AG09319 (cell line): ENCODE measurements around the gene RNU6-1.

Experiments
- DNase-seq: peaks from one replicate; pipeline ENCODE4 v3.0.0-alpha.2; 2010; ENCODE audit warnings: low read depth; ENCODE audit errors: extremely low read depth
- TF ChIP-seq, protein P1 (sequence below): IDR thresholded peaks from 2 replicates; pipeline ENCODE4 v1.5.1; 2011; ENCODE audit warnings: low read depth, mild to moderate bottlenecking, inconsistent platforms, low read length, moderate library complexity

RNU6-1 gene

DNA sequence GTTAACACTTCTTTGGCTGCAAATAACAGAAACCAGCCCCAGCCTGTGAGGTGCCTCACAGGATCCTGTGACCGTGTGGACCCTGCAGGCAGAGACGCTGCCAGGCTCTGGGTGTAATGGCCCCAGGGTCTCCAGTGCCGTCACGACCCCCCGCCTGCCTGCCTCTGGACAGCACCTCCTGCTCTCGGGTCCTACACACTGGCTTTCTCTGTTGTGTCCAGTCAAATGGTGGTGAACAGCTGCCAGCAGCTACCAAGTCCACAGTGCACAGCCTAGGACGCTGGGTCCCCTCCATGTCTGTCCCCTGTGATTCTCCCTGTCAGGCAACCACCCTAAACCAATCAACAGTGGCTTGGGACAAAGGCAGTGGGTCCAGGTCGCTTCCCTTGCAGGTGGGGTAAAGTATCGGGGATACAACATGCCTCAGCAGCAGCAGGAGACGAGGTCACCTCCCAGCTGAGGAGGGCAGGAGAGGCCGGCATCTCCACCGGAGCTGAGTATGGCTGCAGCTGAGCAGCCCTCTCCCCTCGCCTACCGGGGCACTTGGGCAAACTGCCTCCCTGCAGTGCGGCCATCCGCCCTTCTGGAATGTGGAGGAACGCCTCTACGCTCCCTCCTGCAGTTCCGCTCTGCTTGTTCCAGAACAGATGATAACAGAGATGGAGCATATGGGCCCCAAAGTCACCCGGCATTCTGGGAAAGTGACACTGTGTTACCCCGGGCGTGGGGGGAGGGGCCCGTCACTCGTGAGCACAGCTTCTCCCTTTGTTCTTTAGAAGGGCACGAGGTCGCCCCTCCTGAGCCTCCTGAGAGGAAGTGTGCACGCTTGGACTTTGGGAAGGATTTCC lies 35.6 kb downstream of the RNU6-1 start:
- TF ChIP-seq, protein P1, sequence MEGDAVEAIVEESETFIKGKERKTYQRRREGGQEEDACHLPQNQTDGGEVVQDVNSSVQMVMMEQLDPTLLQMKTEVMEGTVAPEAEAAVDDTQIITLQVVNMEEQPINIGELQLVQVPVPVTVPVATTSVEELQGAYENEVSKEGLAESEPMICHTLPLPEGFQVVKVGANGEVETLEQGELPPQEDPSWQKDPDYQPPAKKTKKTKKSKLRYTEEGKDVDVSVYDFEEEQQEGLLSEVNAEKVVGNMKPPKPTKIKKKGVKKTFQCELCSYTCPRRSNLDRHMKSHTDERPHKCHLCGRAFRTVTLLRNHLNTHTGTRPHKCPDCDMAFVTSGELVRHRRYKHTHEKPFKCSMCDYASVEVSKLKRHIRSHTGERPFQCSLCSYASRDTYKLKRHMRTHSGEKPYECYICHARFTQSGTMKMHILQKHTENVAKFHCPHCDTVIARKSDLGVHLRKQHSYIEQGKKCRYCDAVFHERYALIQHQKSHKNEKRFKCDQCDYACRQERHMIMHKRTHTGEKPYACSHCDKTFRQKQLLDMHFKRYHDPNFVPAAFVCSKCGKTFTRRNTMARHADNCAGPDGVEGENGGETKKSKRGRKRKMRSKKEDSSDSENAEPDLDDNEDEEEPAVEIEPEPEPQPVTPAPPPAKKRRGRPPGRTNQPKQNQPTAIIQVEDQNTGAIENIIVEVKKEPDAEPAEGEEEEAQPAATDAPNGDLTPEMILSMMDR, result no peak
- DNase-seq, result no peak

GRCh38 chr15:67803299-67803698 lies 36.5 kb downstream of the RNU6-1 start:
- TF ChIP-seq, protein P1, result no peak

DNA sequence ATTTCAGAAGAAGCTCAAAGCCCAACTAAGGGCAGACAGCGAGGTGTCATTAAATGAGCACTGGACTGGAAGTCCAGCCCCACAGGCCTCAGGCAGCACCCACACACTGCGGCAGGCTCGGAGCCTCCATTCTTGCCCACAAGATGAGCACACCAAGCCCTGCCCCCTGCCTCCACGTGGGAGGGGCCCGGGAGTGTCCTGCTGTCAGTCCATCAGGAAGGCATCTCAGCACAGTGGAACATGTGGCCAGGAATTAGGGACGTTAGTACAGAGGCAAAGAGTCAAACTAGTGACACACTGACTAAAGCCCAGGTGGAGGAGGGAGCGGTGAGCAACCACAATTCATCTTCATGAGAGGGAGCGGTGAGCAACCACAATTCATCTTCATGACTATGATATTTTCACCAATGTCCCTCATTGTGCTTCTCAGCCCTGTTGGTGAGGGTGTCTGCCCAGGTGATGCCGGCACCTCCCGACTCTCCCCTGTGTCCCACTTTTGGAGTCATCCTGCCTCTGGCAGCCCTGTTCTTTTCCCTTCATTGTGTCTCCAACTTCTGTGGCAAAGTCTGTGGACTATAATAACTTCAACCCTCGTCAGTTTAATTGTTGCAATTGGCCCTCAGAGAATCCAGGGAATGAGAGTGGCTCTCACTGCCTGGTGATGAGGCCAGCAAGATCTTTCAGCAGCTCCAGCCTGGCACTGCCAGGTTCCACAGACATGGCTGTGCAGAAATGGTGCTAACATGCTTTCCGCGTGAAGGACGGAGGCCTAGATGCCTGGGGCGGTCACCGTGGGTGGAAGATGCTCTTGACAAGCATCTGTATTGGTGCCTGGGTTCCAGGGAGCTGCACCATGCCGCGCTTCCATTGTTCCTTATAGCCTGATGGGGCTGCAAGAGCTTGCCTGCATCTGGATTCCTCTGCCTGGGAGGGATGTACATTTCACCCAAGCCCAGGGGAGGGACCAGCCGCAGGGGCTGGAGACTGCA lies 37.6 kb downstream of the RNU6-1 start:
- DNase-seq, result no peak
- TF ChIP-seq, protein P1, result no peak

More at GRCh38 chr15:67803299-67803698, 36.5 kb downstream of the RNU6-1 start:
- DNase-seq, result no peak

DNA sequence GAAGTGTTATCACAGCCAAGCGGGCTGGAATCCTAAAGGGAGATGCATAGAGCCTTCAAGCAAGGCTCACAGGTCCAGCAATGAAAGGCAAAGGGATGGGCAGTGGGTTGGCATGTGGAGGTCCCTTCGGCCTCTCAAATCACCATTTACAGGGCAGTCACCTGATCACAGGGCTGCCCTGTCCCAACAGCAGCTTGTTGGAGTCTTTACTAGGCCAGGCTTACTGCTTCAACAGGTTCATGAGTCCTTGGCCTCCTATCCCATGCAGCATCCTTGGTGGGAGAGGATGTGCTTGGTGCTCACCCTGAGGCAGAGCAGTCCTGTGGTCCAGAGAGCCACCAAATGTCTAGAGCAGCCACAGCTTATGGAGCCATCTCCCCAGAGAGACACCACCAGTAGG lies 38.7 kb downstream of the RNU6-1 start:
- no peak for DNase-seq
- TF ChIP-seq, protein P1, result no peak

DNA sequence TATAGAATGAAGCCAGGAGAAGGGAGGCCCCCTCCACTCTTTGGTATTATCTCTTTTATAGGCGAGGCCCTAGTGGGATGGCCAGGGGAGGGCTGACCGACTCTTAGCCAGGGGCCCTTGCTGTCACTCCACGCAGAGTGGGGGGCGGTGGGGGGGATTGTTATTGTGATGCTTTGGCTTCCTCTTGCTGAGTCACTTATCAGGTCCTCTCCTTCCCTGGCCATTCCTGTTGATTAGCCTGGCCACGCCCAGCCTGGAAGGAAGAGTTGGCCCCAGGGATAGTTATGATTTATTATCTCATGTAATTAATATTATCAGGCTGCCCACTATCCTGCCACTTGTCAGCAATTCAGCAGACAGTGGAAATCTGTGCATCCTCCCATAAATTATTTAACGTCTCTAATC lies 40.0 kb downstream of the RNU6-1 start:
- DNase-seq, result no peak
- TF ChIP-seq, protein P1, result no peak

GRCh38 chr15:67796196-67797127 lies 43.4 kb downstream of the RNU6-1 start:
- no peak for DNase-seq

More at GRCh38 chr15:67796196-67797127, 43.4 kb downstream of the RNU6-1 start:
- TF ChIP-seq, protein P1, result no peak
